CD14-positive monocyte (primary cell): ENCODE data around the gene TMCC1. TPM values are rescaled to one million over a fixed set of nuclear protein-coding genes. Genes with fewer than 3 reads are reported as not detected.
"Not testable (repeated sequence)": the region's sequence is repeated elsewhere in the genome, so short reads cannot be mapped to it uniquely, and the experiment has no call there.

Source experiments
- DNase-seq, 3 donors: peaks; one replicate each; pipeline ENCODE4 v3.0.0-alpha.2; 2011 to 2022
- H2AFZ ChIP-seq: 2 replicates; pipeline ENCODE4 v1.6.0; 2012; ENCODE audit warnings: mild to moderate bottlenecking, low read depth, low read length, inconsistent platforms; ENCODE audit not compliant: insufficient read depth, poor library complexity, severe bottlenecking
- H3K27ac ChIP-seq, 2 donors: 1 replicate in 1 of 2; 2 replicates in 1 of 2; pipeline ENCODE4 v1.5.1; 2012 to 2013; ENCODE audit warnings: low read length in 2 of 2, control low read depth in 1 of 2, inconsistent platforms in 1 of 2, low read depth in 1 of 2, mild to moderate bottlenecking in 1 of 2
- H3K27me3 ChIP-seq, 2 donors: one replicate each; pipeline versions ENCODE4 v1.6.0 to v1.6.1; 2011 to 2013; ENCODE audit warnings: low read length in 2 of 2; ENCODE audit not compliant: control insufficient read depth in 2 of 2, insufficient read depth in 2 of 2
- H3K36me3 ChIP-seq, 2 donors: replicated peaks in 1 of 2; 1 replicate in 1 of 2; 2 replicates in 1 of 2; pipeline versions ENCODE4 v1.5.1 to v1.6.1; 2012 to 2013; ENCODE audit warnings: low read length in 2 of 2, control low read depth in 1 of 2, inconsistent platforms in 1 of 2, mild to moderate bottlenecking in 1 of 2; ENCODE audit not compliant: insufficient read depth in 2 of 2, control insufficient read depth in 1 of 2
- H3K4me1 ChIP-seq, 2 donors: 1 replicate in 1 of 2; 2 replicates in 1 of 2; pipeline versions ENCODE4 v1.5.1 to v1.6.1; 2012 to 2013; ENCODE audit warnings: low read length in 2 of 2, control low read depth in 1 of 2, inconsistent platforms in 1 of 2, mild to moderate bottlenecking in 1 of 2, moderate library complexity in 1 of 2; ENCODE audit not compliant: insufficient read depth in 2 of 2, control insufficient read depth in 1 of 2
- H3K4me2 ChIP-seq: replicated peaks from 2 replicates; pipeline ENCODE3; 2012; ENCODE audit warnings: low read length, moderate library complexity, mild to moderate bottlenecking; ENCODE audit not compliant: poor library complexity, severe bottlenecking; ENCODE audit errors: extremely low read depth
- H3K4me3 ChIP-seq, 3 experiments: fragments of 200-600 bp in 1 of 3; sonication (generic) in 1 of 3; replicated peaks in 1 of 3; 1 replicate in 2 of 3; 2 replicates in 1 of 3; pipeline ENCODE4 v1.5.1; 2011 to 2013; ENCODE audit warnings: low read length in 3 of 3, mild to moderate bottlenecking in 3 of 3, control low read depth in 2 of 3, low read depth in 2 of 3, inconsistent platforms in 1 of 3, moderate library complexity in 1 of 3
- H3K79me2 ChIP-seq: 2 replicates; pipeline ENCODE4 v1.6.0; 2012; ENCODE audit warnings: mild to moderate bottlenecking, control low read depth, inconsistent platforms, low read length, moderate library complexity; ENCODE audit not compliant: insufficient read depth
- H3K9ac ChIP-seq: 2 replicates; pipeline ENCODE4 v1.6.0; 2017; ENCODE audit warnings: low read length, mild to moderate bottlenecking; ENCODE audit not compliant: insufficient read depth, poor library complexity, severe bottlenecking
- H3K9me3 ChIP-seq, 2 donors: replicated peaks in 1 of 2; 1 replicate in 1 of 2; 2 replicates in 1 of 2; pipeline versions ENCODE4 v1.5.1 to v1.6.1; 2012 to 2013; ENCODE audit warnings: low read length in 2 of 2, control low read depth in 1 of 2; ENCODE audit not compliant: control insufficient read depth in 1 of 2, insufficient read depth in 1 of 2
- H4K20me1 ChIP-seq: 2 replicates; pipeline ENCODE4 v1.6.0; 2012; ENCODE audit warnings: mild to moderate bottlenecking, low read length, control low read depth, moderate library complexity; ENCODE audit not compliant: insufficient read depth
- H3K27ac Mint-ChIP-seq, 7 donors: one replicate each; pipeline ENCODE4 v1.8.0; 2020; ENCODE audit warnings: mild to moderate bottlenecking in 7 of 7, mixed read lengths in 7 of 7, moderate library complexity in 6 of 7, inconsistent platforms in 2 of 7
- H3K27me3 Mint-ChIP-seq, 3 donors: one replicate each; pipeline ENCODE4 v1.8.0; 2021 to 2022; ENCODE audit warnings: low read depth in 3 of 3, mild to moderate bottlenecking in 3 of 3, mixed read lengths in 3 of 3, moderate library complexity in 3 of 3, inconsistent platforms in 1 of 3
- H3K36me3 Mint-ChIP-seq, 2 donors: one replicate each; pipeline ENCODE4 v1.8.0; 2020; ENCODE audit warnings: mixed read lengths in 2 of 2, inconsistent platforms in 1 of 2, mild to moderate bottlenecking in 1 of 2
- H3K4me1 Mint-ChIP-seq: one replicate; pipeline ENCODE4 v1.8.0; 2020; ENCODE audit warnings: mild to moderate bottlenecking, mixed read lengths
- H3K4me3 Mint-ChIP-seq, 2 donors: one replicate each; pipeline ENCODE4 v1.8.0; 2020; ENCODE audit warnings: mild to moderate bottlenecking in 2 of 2, mixed read lengths in 2 of 2, moderate library complexity in 1 of 2
- H3K9me3 Mint-ChIP-seq, 7 donors: one replicate each; pipeline ENCODE4 v1.8.0; 2020 to 2022; ENCODE audit warnings: mixed read lengths in 7 of 7, mild to moderate bottlenecking in 6 of 7, moderate library complexity in 6 of 7, inconsistent platforms in 2 of 7
- CTCF ChIP-seq: fragments of 200-600 bp; IDR thresholded peaks from one replicate; pipeline ENCODE4 v1.8.0; 2022; ENCODE audit warnings: antibody characterized with exemption, mild to moderate bottlenecking
- WGBS: methylation state at CpG from one replicate; pipeline ENCODE4 v1.1.5; 2013; ENCODE audit warnings: missing lambda C conversion rate; ENCODE audit not compliant: insufficient coverage; 5-methylcytosine and 5-hydroxymethylcytosine counted together
- intact Hi-C, 2 donors: fragments of 100-400 bp; cut with micrococcal nuclease; formaldehyde crosslinking; loops; one replicate each; pipeline versions ENCODE4 v1.15.0 to v1.15.1; 2023
- polyA plus RNA-seq, 3 donors: library from polyadenylated mRNA; depleted of rRNA in 1 of 3; unstranded in 2 of 3; stranded (reverse) in 1 of 3; fragments of 300-500 nt in 2 of 3; fragments of >200 nt in 1 of 3; fragmentation: Illumina TruSeq in 2 of 3; gene quantifications; 1 replicate in 2 of 3; 2 replicates in 1 of 3; pipeline ENCODE4 v1.2.3, GENCODE V29; 2012 to 2021

Gene TMCC1
- polyA plus RNA-seq, 3 donors: 5.0 to 10.2 (median 5.0) TPM

- Mint-ChIP-seq H3K4me1 (peaks cover 6% of the 10 kb centered on the region), H3K27ac (peak overlapping the region in 1 of 7 donors; percentile 63), H3K4me3 (no peak overlapping the region), H3K9me3 (peaks cover 5 to 30% (median 23%) of the 10 kb centered on the region in 7 donors), H3K36me3 (peaks cover 19 to 24% of the 10 kb centered on the region in 2 donors), H3K27me3 (peaks cover 0 to 2% (median 1%) of the 10 kb centered on the region in 3 donors)
- intact Hi-C loops: no loop called here
- Histone ChIP-seq H3K27ac (no peak overlapping the region), H4K20me1 (no peaks in the 10 kb centered on the region), H3K27me3 (no peaks in the 10 kb centered on the region), H3K36me3 (peaks cover 0 to 6% of the 10 kb centered on the region in 2 donors), H3K4me3 (no peak overlapping the region), H3K9ac (no peak overlapping the region), H3K79me2 (no peaks in the 10 kb centered on the region), H3K4me2 (no peak overlapping the region), H3K4me1 (no peaks in the 10 kb centered on the region), H2AFZ (no peak overlapping the region), H3K9me3 (peaks cover 0 to 12% of the 10 kb centered on the region in 2 donors)
- WGBS: 100% methylated on average over 1 of the region's 4 CpGs
- DNase-seq: no peak
- TF ChIP-seq CTCF: no peak
These were observed 194.3 kb downstream of the TMCC1 start for GRCh38 chr3:129699199-129699598.

- H3K27me3 Mint-ChIP-seq: peaks cover 0 to 1% (median 0%) of the 10 kb centered on the region in 3 donors
- peaks cover 0 to 12% of the 10 kb centered on the region in 2 donors for H3K9me3 ChIP-seq
- H3K4me1 ChIP-seq: no peaks in the 10 kb centered on the region
- 100% methylated on average over 4 of the region's 6 CpGs for WGBS
- peaks cover 19 to 24% of the 10 kb centered on the region in 2 donors for H3K36me3 Mint-ChIP-seq
- H2AFZ ChIP-seq: no peak overlapping the region
- no peak for DNase-seq
- H3K27me3 ChIP-seq: no peaks in the 10 kb centered on the region
- H3K9ac ChIP-seq: no peak overlapping the region
- H3K4me3 ChIP-seq: no peak overlapping the region
- H3K79me2 ChIP-seq: no peaks in the 10 kb centered on the region
- no peaks in the 10 kb centered on the region for H4K20me1 ChIP-seq
- H3K36me3 ChIP-seq: peaks cover 0 to 6% of the 10 kb centered on the region in 2 donors
- H3K4me2 ChIP-seq: no peak overlapping the region
- H3K27ac Mint-ChIP-seq: peak overlapping the region in 1 of 7 donors; percentile 37
- peaks cover 5 to 30% (median 23%) of the 10 kb centered on the region in 7 donors for H3K9me3 Mint-ChIP-seq
- no peak overlapping the region for H3K4me3 Mint-ChIP-seq
- intact Hi-C loops: no loop called here
- H3K27ac ChIP-seq: no peak overlapping the region
- peaks cover 6% of the 10 kb centered on the region for H3K4me1 Mint-ChIP-seq
- no peak for TF ChIP-seq CTCF
These were observed 196.1 kb downstream of the TMCC1 start for GRCh38 chr3:129697229-129697969.

- peaks cover 0 to 12% of the 10 kb centered on the region in 2 donors for H3K9me3 ChIP-seq
- H3K9ac ChIP-seq, H3K27me3 ChIP-seq, intact Hi-C loops, H3K27me3 Mint-ChIP-seq, H3K4me1 Mint-ChIP-seq, H3K4me3 ChIP-seq, H3K79me2 ChIP-seq, H3K36me3 ChIP-seq, H3K27ac ChIP-seq, H3K4me1 ChIP-seq, DNase-seq, H3K4me3 Mint-ChIP-seq, H2AFZ ChIP-seq, H4K20me1 ChIP-seq, H3K4me2 ChIP-seq: not testable (repeated sequence)
- Mint-ChIP-seq H3K36me3 (peaks cover 19 to 24% of the 10 kb centered on the region in 2 donors), H3K9me3 (peaks cover 5 to 30% (median 23%) of the 10 kb centered on the region in 7 donors), H3K27ac (peak overlapping the region in 2 of 7 donors; percentile 11 to 48)
- WGBS: 100% methylated on average over 1 of the region's 2 CpGs
These were observed 197.1 kb downstream of the TMCC1 start for GRCh38 chr3:129696430-129696829.
